ENCODE results near the gene PRSS12. TPM values are rescaled to one million over a fixed set of nuclear protein-coding genes. Genes with fewer than 3 reads are reported as not detected.
A peak's percentile ranks its signal among the peaks of the same experiment; 100 is the strongest.
"Not testable (repeated sequence)": the region's sequence is repeated elsewhere in the genome, so short reads cannot be mapped to it uniquely, and the experiment has no call there.

PRSS12 gene, protein sequence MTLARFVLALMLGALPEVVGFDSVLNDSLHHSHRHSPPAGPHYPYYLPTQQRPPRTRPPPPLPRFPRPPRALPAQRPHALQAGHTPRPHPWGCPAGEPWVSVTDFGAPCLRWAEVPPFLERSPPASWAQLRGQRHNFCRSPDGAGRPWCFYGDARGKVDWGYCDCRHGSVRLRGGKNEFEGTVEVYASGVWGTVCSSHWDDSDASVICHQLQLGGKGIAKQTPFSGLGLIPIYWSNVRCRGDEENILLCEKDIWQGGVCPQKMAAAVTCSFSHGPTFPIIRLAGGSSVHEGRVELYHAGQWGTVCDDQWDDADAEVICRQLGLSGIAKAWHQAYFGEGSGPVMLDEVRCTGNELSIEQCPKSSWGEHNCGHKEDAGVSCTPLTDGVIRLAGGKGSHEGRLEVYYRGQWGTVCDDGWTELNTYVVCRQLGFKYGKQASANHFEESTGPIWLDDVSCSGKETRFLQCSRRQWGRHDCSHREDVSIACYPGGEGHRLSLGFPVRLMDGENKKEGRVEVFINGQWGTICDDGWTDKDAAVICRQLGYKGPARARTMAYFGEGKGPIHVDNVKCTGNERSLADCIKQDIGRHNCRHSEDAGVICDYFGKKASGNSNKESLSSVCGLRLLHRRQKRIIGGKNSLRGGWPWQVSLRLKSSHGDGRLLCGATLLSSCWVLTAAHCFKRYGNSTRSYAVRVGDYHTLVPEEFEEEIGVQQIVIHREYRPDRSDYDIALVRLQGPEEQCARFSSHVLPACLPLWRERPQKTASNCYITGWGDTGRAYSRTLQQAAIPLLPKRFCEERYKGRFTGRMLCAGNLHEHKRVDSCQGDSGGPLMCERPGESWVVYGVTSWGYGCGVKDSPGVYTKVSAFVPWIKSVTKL
- polyA plus RNA-seq, result 1 to 10 TPM; 1.3 to 4.1 TPM

- WGBS, 2 donors, result 1 to 2% methylated on average over 51 to 59 of the region's 59 CpGs
- Histone ChIP-seq H3K27ac (ENCODE audit: low read depth in 2 of 2, low read length in 1 of 2) (peak within 1 kb of the TSS in 1 of 2 donors; percentile 18), H3K4me3 (ENCODE audit: low read depth in 1 of 2, low read length in 2 of 2) (peak within 1 kb of the TSS; percentile 62 to 64), H3K9me3 (ENCODE audit: control insufficient read depth in 2 of 2, insufficient read depth in 1 of 2, low read depth in 1 of 2, low read length in 1 of 2) (no peaks in the 10 kb centered on the region), H3K4me1 (ENCODE audit: control insufficient read depth in 2 of 2, insufficient read depth in 2 of 2, low read length in 1 of 2) (no peaks in the 10 kb centered on the region), H3K36me3 (ENCODE audit: control insufficient read depth in 2 of 2, insufficient read depth in 2 of 2, low read length in 1 of 2) (no peaks in the 10 kb centered on the region), H3K27me3 (ENCODE audit: control insufficient read depth in 1 of 2, insufficient read depth in 2 of 2, low read length in 2 of 2) (peaks cover 0 to 3% of the 10 kb centered on the region in 2 donors)
These were observed at the start of gene PRSS12 for GRCh38 chr4:118352843-118353533. Gene PRSS12, minus strand, starts transcription at chr4:118353003. Its CDS starts 283 bp downstream, at chr4:118352720.

- 56 to 61% methylated on average over 3 of the region's 3 CpGs for WGBS, 2 donors
- no peaks in the 10 kb centered on the region for H3K4me1 ChIP-seq (ENCODE audit: control insufficient read depth in 2 of 2, insufficient read depth in 2 of 2, low read length in 1 of 2)
These were observed 47.6 kb upstream of the PRSS12 start for GRCh38 chr4:118400356-118400755.

GRCh38 chr4:118399883-118400282 is 47.1 kb upstream of the PRSS12 start:
- not testable (repeated sequence) for H3K36me3 ChIP-seq (ENCODE audit: control insufficient read depth in 2 of 2, insufficient read depth in 2 of 2, low read length in 1 of 2); H3K4me3 ChIP-seq (ENCODE audit: low read depth in 1 of 2, low read length in 2 of 2); H3K9me3 ChIP-seq (ENCODE audit: control insufficient read depth in 2 of 2, insufficient read depth in 1 of 2, low read depth in 1 of 2, low read length in 1 of 2); H3K27ac ChIP-seq (ENCODE audit: low read depth in 2 of 2, low read length in 1 of 2); H3K4me1 ChIP-seq (ENCODE audit: control insufficient read depth in 2 of 2, insufficient read depth in 2 of 2, low read length in 1 of 2); H3K27me3 ChIP-seq (ENCODE audit: control insufficient read depth in 1 of 2, insufficient read depth in 2 of 2, low read length in 2 of 2)
- 51 to 60% methylated on average over 4 of the region's 4 CpGs for WGBS, 2 donors

More at GRCh38 chr4:118400356-118400755, 47.6 kb upstream of the PRSS12 start:
- H3K36me3 ChIP-seq (ENCODE audit: control insufficient read depth in 2 of 2, insufficient read depth in 2 of 2, low read length in 1 of 2), result no peaks in the 10 kb centered on the region
- peaks cover 0 to 6% of the 10 kb centered on the region in 2 donors for H3K9me3 ChIP-seq (ENCODE audit: control insufficient read depth in 2 of 2, insufficient read depth in 1 of 2, low read depth in 1 of 2, low read length in 1 of 2)
- H3K4me3 ChIP-seq (ENCODE audit: low read depth in 1 of 2, low read length in 2 of 2), result no peak overlapping the region
- H3K27me3 ChIP-seq (ENCODE audit: control insufficient read depth in 1 of 2, insufficient read depth in 2 of 2, low read length in 2 of 2), result no peaks in the 10 kb centered on the region
- H3K27ac ChIP-seq (ENCODE audit: low read depth in 2 of 2, low read length in 1 of 2), result no peak overlapping the region

DNA sequence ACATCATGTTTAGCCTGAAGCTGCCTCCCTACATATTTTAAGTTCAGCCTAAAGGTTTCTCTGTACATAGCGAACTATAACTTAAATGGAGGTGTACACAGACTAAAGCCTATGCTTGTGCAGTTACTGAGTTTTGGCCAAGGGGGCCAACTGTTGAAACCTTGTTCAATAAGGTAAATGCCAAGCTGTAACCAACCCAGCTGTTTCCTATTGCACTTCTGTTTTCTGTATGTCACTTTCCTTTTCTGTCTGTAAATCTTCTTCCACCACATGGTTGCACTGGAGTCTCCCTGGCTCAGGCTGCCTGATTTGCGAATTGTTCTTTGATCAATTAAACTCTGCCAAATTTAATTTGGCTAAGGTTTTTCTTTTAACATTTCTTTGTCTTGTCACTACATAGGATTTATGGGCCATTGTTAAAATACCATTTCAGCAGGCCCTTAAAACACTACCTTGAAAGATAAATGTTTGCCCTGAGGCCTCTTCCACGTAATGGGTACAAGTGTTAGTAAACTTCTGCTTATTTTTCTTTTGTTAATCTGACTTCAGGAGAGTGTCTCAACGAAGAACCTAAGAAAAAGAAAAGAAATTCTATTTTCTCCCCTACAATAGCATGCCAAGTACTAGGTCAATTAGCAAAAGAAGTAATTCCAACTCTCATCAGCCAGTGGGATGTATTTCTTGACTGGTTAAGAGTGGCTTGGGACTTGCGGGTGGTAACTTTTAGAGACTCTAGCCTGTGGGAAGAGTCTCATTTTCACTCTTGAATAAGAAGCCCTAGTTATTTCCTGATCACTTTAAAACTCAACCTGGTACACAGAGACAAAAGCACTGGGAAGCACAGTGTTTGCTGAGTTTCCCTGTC is 45.7 kb upstream of the PRSS12 start:
- no peaks in the 10 kb centered on the region for H3K27me3 ChIP-seq (ENCODE audit: control insufficient read depth in 1 of 2, insufficient read depth in 2 of 2, low read length in 2 of 2)
- H3K9me3 ChIP-seq (ENCODE audit: control insufficient read depth in 2 of 2, insufficient read depth in 1 of 2, low read depth in 1 of 2, low read length in 1 of 2), result no peaks in the 10 kb centered on the region
- no peak overlapping the region for H3K27ac ChIP-seq (ENCODE audit: low read depth in 2 of 2, low read length in 1 of 2)
- no peaks in the 10 kb centered on the region for H3K36me3 ChIP-seq (ENCODE audit: control insufficient read depth in 2 of 2, insufficient read depth in 2 of 2, low read length in 1 of 2)
- 54 to 63% methylated on average over 5 of the region's 5 CpGs for WGBS, 2 donors
- H3K4me1 ChIP-seq (ENCODE audit: control insufficient read depth in 2 of 2, insufficient read depth in 2 of 2, low read length in 1 of 2), result no peaks in the 10 kb centered on the region
- no peak overlapping the region for H3K4me3 ChIP-seq (ENCODE audit: low read depth in 1 of 2, low read length in 2 of 2)

DNA sequence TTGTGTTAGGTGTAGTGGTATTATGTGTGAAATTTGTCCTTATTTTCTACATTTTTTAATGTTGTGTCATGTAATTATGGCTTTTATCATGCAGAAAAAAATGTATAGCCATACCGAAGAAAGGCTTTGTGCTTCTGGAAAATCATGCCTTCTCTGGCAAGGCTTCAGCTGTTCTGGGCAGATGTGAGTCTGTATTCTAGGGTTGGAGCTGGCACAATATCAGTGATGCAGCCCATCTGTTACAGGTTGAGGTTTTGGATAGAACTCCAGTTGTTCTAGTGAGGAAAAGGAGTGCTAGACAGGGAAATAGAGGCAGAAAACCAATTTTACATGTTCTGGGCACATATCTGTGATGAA is 44.8 kb upstream of the PRSS12 start:
- 36 to 58% methylated on average over 1 of the region's 1 CpG for WGBS, 2 donors
- Histone ChIP-seq H3K4me1 (ENCODE audit: control insufficient read depth in 2 of 2, insufficient read depth in 2 of 2, low read length in 1 of 2) (no peaks in the 10 kb centered on the region), H3K27me3 (ENCODE audit: control insufficient read depth in 1 of 2, insufficient read depth in 2 of 2, low read length in 2 of 2) (no peaks in the 10 kb centered on the region), H3K36me3 (ENCODE audit: control insufficient read depth in 2 of 2, insufficient read depth in 2 of 2, low read length in 1 of 2) (no peaks in the 10 kb centered on the region), H3K4me3 (ENCODE audit: low read depth in 1 of 2, low read length in 2 of 2) (no peak overlapping the region), H3K9me3 (ENCODE audit: control insufficient read depth in 2 of 2, insufficient read depth in 1 of 2, low read depth in 1 of 2, low read length in 1 of 2) (no peaks in the 10 kb centered on the region), H3K27ac (ENCODE audit: low read depth in 2 of 2, low read length in 1 of 2) (no peak overlapping the region)

DNA sequence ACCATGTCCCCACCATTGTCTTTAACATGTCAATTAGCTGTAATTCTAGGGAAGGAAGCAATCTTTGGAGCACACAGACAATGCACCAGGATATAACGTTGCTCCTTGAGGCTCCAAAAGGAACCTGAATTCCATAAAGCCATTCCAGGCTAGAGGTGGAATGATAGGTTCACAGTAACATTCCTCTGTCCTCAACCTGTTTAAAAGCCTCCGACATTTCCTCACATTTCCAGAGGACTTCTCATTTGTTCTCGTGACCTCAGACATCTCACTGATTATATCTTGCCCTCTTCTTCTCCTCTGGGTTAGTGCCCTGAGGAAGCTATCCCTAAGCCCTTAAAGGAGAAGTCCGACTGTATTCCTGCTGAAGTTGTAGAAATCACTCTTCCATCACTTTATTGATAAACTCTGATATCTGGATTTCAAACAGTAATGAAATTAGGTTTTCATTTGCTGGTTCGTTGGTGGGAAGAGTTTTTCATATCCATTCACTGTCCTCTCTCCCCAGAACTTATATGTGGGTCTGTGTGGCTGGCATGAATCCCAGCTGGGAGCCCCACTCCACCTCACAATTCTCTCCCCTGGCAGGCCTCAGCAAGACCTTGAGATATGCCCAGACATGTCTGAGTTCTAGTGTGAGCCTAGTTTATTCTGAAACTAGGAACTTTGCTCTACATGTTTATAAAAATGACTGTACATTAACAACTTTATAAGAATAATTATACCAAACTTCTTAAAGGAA is 44.2 kb upstream of the PRSS12 start:
- 71 to 74% methylated on average over 5 of the region's 5 CpGs for WGBS, 2 donors
- Histone ChIP-seq H3K27me3 (ENCODE audit: control insufficient read depth in 1 of 2, insufficient read depth in 2 of 2, low read length in 2 of 2) (no peaks in the 10 kb centered on the region), H3K27ac (ENCODE audit: low read depth in 2 of 2, low read length in 1 of 2) (no peak overlapping the region), H3K4me3 (ENCODE audit: low read depth in 1 of 2, low read length in 2 of 2) (no peak overlapping the region), H3K4me1 (ENCODE audit: control insufficient read depth in 2 of 2, insufficient read depth in 2 of 2, low read length in 1 of 2) (no peaks in the 10 kb centered on the region), H3K36me3 (ENCODE audit: control insufficient read depth in 2 of 2, insufficient read depth in 2 of 2, low read length in 1 of 2) (no peaks in the 10 kb centered on the region), H3K9me3 (ENCODE audit: control insufficient read depth in 2 of 2, insufficient read depth in 1 of 2, low read depth in 1 of 2, low read length in 1 of 2) (no peaks in the 10 kb centered on the region)

DNA sequence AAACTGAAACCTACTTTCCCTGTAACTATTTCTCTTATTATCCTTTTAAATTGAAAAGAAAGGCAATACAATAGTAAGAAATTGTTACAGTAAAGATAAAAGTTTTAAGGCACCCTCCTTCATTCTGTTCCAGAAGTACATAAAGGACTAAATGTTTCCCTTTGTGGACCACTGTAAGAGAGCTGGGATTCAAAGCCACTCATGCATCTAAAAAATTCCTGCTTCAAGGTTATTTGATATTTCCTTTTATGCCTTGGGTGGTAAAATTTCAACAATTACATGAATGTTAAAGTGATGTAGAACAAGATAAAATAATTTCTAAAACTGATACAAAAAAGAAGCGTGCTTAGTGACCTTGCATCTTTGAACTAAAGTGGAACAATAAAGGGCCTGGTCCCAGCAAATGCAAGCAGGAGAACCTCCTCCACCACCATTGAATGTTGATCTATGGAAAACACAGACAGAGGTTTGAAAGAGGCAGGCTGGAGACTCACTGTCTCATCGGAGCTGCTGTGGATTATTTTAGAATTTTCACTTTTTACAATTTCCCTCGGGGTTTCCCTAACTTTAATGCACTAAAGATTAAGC is 42.3 kb upstream of the PRSS12 start:
- WGBS, 2 donors, result 63 to 64% methylated on average over 3 of the region's 3 CpGs
- no peaks in the 10 kb centered on the region for H3K27me3 ChIP-seq (ENCODE audit: control insufficient read depth in 1 of 2, insufficient read depth in 2 of 2, low read length in 2 of 2)
- no peak overlapping the region for H3K27ac ChIP-seq (ENCODE audit: low read depth in 2 of 2, low read length in 1 of 2)
- no peaks in the 10 kb centered on the region for H3K36me3 ChIP-seq (ENCODE audit: control insufficient read depth in 2 of 2, insufficient read depth in 2 of 2, low read length in 1 of 2)
- H3K4me3 ChIP-seq (ENCODE audit: low read depth in 1 of 2, low read length in 2 of 2), result no peak overlapping the region
- no peaks in the 10 kb centered on the region for H3K9me3 ChIP-seq (ENCODE audit: control insufficient read depth in 2 of 2, insufficient read depth in 1 of 2, low read depth in 1 of 2, low read length in 1 of 2)
- no peaks in the 10 kb centered on the region for H3K4me1 ChIP-seq (ENCODE audit: control insufficient read depth in 2 of 2, insufficient read depth in 2 of 2, low read length in 1 of 2)

- not testable (repeated sequence) for H3K36me3 ChIP-seq (ENCODE audit: control insufficient read depth in 2 of 2, insufficient read depth in 2 of 2, low read length in 1 of 2); H3K9me3 ChIP-seq (ENCODE audit: control insufficient read depth in 2 of 2, insufficient read depth in 1 of 2, low read depth in 1 of 2, low read length in 1 of 2); H3K27ac ChIP-seq (ENCODE audit: low read depth in 2 of 2, low read length in 1 of 2); H3K4me1 ChIP-seq (ENCODE audit: control insufficient read depth in 2 of 2, insufficient read depth in 2 of 2, low read length in 1 of 2); H3K27me3 ChIP-seq (ENCODE audit: control insufficient read depth in 1 of 2, insufficient read depth in 2 of 2, low read length in 2 of 2); H3K4me3 ChIP-seq (ENCODE audit: low read depth in 1 of 2, low read length in 2 of 2)
- WGBS, 2 donors, result 95 to 96% methylated on average over 5 of the region's 5 CpGs
These were observed 39.7 kb upstream of the PRSS12 start for GRCh38 chr4:118392509-118392908.

Data from esophagus (tissue), 2 donors.